GM13977 (cell line): ENCODE measurements around the gene IL15RA.

Experiments used
- DNase-seq: peaks from one replicate; pipeline ENCODE4 v3.0.0; 2012; ENCODE audit warnings: low spot score
- CTCF ChIP-seq: IDR thresholded peaks from 2 replicates; pipeline ENCODE4 v1.5.1; 2012; ENCODE audit warnings: mild to moderate bottlenecking, control low read depth; ENCODE audit not compliant: insufficient read depth; ENCODE audit errors: extremely low read depth, missing control alignments
- in situ Hi-C: fragments of 300-500 bp; cut with MboI; formaldehyde crosslinking; loops from one replicate; pipeline ENCODE4 v1.12.0; 2022; ENCODE audit warnings: low sequenced_read_pairs, low pct_unique_long_range_greater_than_20kb, mixed read lengths, inconsistent platforms; ENCODE audit not compliant: unreplicated experiment

The IL15RA gene

DNA sequence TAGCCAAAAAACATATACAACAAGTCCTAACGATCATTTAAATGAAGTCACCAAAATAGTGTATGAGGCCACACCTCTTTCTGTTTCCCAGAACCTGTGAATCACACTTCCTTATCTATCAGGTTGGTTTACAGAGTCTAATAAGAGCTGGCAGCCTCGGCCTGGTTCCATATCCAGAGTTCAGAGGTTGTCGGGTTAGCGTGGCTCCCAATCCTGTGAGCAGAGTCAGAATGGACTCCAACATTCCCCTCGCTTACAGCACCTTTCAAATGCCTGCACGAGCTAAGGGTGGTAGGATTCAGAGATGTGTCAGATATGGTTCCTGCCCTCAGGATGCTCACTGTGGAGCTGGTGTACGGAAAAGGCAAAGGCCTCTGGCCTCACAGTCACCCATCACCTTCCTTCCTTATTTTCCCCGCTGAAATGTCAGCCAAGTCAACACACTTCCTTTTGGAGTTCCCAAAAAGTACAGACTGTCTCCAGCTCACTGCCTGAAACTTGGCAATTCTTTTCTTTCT is 6.0 kb downstream of the IL15RA start:
- in situ Hi-C loops = no loop called here
- TF ChIP-seq CTCF = no peak
- DNase-seq = peak; percentile 49

- in situ Hi-C loops = no loop called here
- TF ChIP-seq CTCF = no peak
Observed at GRCh38 chr10:5970527-5970926, 6.8 kb downstream of the IL15RA start.

GRCh38 chr10:5970066-5970465 is 7.3 kb downstream of the IL15RA start:
- no peak for DNase-seq
- in situ Hi-C loops = no loop called here
- TF ChIP-seq CTCF = no peak

More at GRCh38 chr10:5970527-5970926, 6.8 kb downstream of the IL15RA start:
- DNase-seq = no peak

GRCh38 chr10:5968681-5969453 is 8.5 kb downstream of the IL15RA start:
- no peak for TF ChIP-seq CTCF
- in situ Hi-C loops = no loop called here
- DNase-seq = no peak

DNA sequence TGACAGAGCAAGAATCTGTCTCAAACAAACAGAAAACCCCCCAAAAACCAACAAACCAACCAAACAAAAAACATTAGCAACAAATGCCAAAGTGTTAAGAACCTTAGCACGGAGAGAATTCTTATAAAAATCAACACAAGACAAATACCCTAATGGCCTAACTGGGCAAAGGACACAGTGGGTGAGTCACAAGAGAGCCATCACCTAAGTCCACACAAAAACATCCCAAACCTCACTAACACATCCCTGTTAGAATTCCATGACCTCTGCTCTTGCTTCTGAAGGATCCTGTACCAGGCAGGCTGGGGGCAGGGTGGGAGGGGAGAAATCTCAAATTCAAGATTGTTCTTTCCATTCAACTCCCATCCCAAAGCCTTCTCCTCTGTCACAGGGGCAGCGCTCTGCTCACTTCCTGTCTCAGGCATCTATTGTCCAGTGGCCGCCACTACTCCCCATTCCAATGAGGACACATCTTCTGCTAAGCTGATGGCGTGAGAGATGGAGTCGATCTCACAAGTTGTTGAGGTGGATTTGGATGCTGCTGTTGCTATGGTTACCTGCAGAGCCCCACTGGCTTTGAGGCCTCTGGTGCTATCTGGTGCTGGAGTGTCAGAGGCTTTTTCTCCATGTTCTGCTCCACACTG is 9.2 kb downstream of the IL15RA start:
- no peak for DNase-seq
- in situ Hi-C loops = no loop called here
- no peak for TF ChIP-seq CTCF

- peak; percentile 7 for DNase-seq
- in situ Hi-C loops = no loop called here
- no peak for TF ChIP-seq CTCF
Observed at GRCh38 chr10:5965266-5965665, 12.1 kb downstream of the IL15RA start.
